HG03439 (cell line): ENCODE data around the gene SYNPO2.

Experiments
- ATAC-seq: cut with Tn5 transposase; IDR thresholded peaks from one replicate; pipeline ENCODE4 v1.9.1; 2021; ENCODE audit warnings: mild to moderate bottlenecking, moderate library complexity; ENCODE audit not compliant: unreplicated experiment

The SYNPO2 gene

GRCh38 chr4:119104644-119105273, 216.1 kb downstream of the SYNPO2 start:
- no peak for ATAC-seq

GRCh38 chr4:119105605-119106004, 217.0 kb downstream of the SYNPO2 start:
- no peak for ATAC-seq

- ATAC-seq, result no peak
Observed at GRCh38 chr4:119106036-119107000, 217.7 kb downstream of the SYNPO2 start.

- no peak for ATAC-seq
Observed at GRCh38 chr4:119110121-119110520, 221.5 kb downstream of the SYNPO2 start.
